ENCODE data around the gene TWF2.
"Not testable (repeated sequence)": the region's sequence is repeated elsewhere in the genome, so short reads cannot be mapped to it uniquely, and the experiment has no call there.

The TWF2 gene
- long read RNA-seq, donor 1, transcript TWF2-201 (9 exons, 1,718 nt): major isoform, 31 of 31 reads
- long read RNA-seq, donor 1, partial matches to known transcripts: 0 of 31 reads
- long read RNA-seq, donor 1, other reads (novel, unspliced or antisense): 0 of 31 reads
- long read RNA-seq, donor 2, transcript TWF2-201 (9 exons, 1,718 nt): major isoform, 6 of 12 reads
- long read RNA-seq, donor 2, partial matches to known transcripts: 6 of 12 reads
- long read RNA-seq, donor 2, other reads (novel, unspliced or antisense): 0 of 12 reads
- long read RNA-seq, donor 3, transcript TWF2-201 (9 exons, 1,718 nt): major isoform, 12 of 12 reads
- long read RNA-seq, donor 3, partial matches to known transcripts: 0 of 12 reads
- long read RNA-seq, donor 3, other reads (novel, unspliced or antisense): 0 of 12 reads
- long read RNA-seq, donor 4, transcript TWF2-201 (9 exons, 1,718 nt): major isoform, 10 of 10 reads
- long read RNA-seq, donor 4, partial matches to known transcripts: 0 of 10 reads
- long read RNA-seq, donor 4, other reads (novel, unspliced or antisense): 0 of 10 reads
- long read RNA-seq, donor 5, transcript TWF2-201 (9 exons, 1,718 nt): major isoform, 18 of 49 reads
- long read RNA-seq, donor 5, partial matches to known transcripts: 31 of 49 reads
- long read RNA-seq, donor 5, other reads (novel, unspliced or antisense): 0 of 49 reads
- long read RNA-seq, donor 6, transcript TWF2-201 (9 exons, 1,718 nt): major isoform, 13 of 18 reads
- long read RNA-seq, donor 6, partial matches to known transcripts: 5 of 18 reads
- long read RNA-seq, donor 6, other reads (novel, unspliced or antisense): 0 of 18 reads
- long read RNA-seq, donor 7, transcript TWF2-201 (9 exons, 1,718 nt): major isoform, 29 of 35 reads
- long read RNA-seq, donor 7, partial matches to known transcripts: 6 of 35 reads
- long read RNA-seq, donor 7, other reads (novel, unspliced or antisense): 0 of 35 reads
- long read RNA-seq, donor 8, transcript TWF2-201 (9 exons, 1,718 nt): major isoform, 34 of 34 reads
- long read RNA-seq, donor 8, partial matches to known transcripts: 0 of 34 reads
- long read RNA-seq, donor 8, other reads (novel, unspliced or antisense): 0 of 34 reads

DNA sequence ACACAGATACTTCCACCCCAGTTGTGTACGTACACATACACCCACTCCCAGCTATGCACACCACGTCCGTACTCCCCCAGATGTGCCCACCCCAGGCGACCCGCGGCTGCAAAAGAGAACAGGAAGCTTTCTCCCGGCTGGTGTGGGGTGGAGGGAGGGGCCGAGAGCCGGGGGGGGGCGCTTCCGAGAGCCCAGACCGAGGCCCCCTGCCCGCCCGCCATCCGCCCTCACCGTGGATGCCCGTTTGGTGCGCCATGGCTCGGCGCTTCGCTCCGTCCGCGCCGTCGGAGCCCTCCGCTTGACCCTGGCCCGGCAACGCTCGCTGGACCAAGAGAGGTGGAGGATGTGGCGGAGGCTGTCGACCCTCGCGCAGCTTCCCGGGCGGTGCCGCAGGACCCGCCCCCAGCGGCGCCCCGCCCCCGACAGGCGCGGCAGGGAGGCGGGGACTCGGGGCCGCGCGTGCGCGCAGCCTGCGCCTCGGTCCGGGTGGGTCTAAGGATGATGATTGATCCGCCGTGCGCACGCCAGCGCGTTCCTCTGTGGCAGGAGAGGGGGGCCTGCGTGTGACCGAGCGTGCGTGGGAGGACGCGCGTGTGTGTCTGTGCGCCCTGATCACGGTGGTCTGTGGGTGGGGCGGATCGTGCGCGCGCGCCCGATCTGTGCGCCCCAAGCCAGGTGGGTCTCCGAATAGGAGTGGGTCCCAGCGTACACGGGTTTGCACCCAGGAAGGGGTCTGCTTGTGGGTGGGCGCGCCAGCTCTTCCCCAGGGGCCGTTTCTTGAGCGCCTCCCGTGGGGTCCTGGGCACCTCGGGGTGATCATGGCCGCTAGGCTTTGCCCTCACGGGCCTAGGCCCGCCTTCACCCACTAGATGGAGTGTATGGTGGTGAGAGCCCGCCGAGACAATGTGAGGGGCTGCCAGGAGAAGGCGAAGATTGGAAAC, at the start of gene TWF2:
Gene TWF2, minus strand, starts transcription at position 398 of the 941 bp plus-strand sequence. Its CDS starts 142 bp downstream, at position 256.
- peak; percentile 92 for DNase-seq

DNA sequence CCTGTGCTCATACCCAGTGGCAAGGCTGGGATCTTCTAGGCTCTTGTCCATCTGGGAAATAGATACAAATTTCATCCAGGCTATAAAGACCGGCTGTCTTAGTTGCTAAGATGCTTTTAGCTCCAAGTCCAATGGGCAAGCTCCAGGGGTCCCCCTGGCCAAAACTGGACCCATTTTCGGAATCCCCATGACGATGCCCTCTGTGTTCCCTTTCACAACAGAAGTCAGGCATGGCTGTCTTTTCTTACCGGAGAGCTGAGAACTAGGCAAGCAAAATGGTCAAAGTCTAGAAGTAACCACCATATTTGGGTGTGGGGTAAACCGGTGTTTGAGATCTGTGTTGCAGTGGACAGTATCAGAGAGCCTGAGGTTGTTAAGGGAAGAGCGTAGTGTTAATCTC, 49.7 kb upstream of the TWF2 start:
- no peak for DNase-seq

GRCh38 chr3:52286777-52287110, 47.8 kb upstream of the TWF2 start:
- no peak for DNase-seq

DNA sequence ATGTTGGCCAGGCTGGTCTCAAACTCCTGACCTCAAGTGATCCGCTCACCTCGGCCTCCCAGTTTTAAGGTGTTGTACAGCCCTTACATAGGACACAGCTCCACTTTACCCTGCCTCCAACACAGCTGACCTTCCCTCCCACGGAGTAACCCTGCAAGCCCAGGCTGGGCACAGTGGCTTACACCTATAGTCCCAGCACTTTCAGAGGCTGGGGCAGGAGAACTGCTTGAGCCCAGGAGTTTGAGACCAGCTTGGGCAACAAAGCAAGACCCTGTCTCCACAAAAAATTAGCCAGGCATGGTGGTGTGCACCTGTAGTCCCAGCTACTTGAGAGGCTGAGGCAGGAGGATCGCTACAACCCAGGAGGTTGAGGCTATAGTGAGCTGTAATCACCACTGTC, 45.1 kb upstream of the TWF2 start:
- DNase-seq: not testable (repeated sequence)

- DNase-seq: no peak
Observed at GRCh38 chr3:52283306-52283705, 44.3 kb upstream of the TWF2 start.

GRCh38 chr3:52281981-52282801, 43.2 kb upstream of the TWF2 start:
- DNase-seq: peak; percentile 13

- DNase-seq: peak; percentile 35
Observed at GRCh38 chr3:52280050-52280461, 41.1 kb upstream of the TWF2 start.

- DNase-seq: peak; percentile 23
Observed at GRCh38 chr3:52279596-52279995, 40.6 kb upstream of the TWF2 start.

GRCh38 chr3:52278510-52279069, 39.6 kb upstream of the TWF2 start, which contains the start of gene WDR82:
TSS of gene WDR82 (minus strand) at chr3:52278649. CDS start at chr3:52278361, 288 bp downstream.
- peak; percentile 88 for DNase-seq

DNA sequence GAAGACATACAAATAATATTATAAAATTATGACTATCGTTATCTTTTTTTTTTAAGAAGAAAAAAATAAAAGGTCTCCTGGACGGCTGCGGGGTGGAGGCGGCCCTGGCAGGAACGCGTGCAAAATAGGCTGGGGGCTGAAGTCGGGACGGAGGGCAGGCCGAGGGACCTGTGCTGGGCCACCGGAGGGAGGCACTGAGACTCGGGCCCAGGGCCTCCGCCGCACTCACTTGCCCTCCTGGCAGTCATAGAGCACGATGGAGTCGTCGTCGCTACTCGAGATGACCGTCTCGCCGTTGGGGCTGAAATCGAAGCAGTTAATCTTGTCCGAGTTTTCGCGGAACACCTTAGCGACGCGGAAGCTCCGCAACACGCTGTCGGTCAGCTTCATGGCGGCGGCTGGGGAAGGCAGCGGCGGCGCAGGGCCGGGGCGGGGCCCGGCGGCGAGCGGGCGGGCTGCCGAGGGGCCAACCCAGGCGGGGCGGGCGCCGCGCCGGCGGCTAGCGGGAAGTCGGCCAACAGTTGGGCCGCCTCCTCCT, 39.1 kb upstream of the TWF2 start:
- peak; percentile 99 for DNase-seq

DNA sequence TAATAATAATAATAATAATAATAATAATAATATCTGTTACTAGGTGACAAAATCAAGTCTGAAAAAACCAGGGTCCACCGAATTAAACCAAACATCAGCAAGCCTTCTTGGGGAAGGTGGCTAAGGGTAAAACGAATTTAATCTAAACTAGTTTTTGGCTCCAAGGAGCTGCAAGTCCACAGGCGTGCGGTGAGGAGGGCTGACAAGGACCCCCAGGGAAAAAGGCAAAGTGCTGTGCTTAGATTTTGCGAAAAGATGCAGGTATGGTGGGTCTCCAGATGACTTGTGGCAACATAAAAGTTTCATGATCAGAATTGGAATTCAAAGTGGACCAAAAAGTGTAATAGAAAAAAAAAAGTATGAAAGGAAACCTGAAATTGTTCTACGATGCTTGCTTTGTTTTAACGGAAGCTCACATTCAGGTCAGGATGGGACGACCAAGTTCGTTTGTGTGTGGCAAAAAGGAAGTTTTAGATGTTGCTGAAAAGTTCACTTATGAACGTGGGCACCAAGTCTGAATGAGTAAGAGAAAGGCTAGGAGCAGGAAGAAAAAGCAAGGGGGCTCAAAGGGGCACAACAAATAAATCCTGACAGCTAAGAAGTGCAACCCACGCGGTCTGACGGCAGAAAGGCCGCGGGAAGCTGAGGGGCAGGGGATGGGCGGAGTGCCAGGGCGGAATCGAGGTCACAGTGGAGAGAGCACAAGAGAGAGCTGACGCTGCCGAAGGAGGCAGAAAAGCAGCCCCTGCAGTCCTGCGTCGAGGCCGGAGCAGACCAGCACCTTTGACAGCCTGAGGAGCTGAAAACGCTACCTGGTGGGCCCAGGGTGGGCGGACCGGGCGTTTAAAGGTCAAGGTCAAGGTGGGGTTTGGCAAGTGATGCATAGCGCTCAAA, 38.4 kb upstream of the TWF2 start:
- DNase-seq: no peak

- DNase-seq: not testable (repeated sequence)
Observed at GRCh38 chr3:52274781-52275180, 35.8 kb upstream of the TWF2 start.

- no peak for DNase-seq
Observed at GRCh38 chr3:52272831-52273230, 33.9 kb upstream of the TWF2 start.

- DNase-seq: not testable (repeated sequence)
Observed at GRCh38 chr3:52272172-52272571, 33.2 kb upstream of the TWF2 start.

DNA sequence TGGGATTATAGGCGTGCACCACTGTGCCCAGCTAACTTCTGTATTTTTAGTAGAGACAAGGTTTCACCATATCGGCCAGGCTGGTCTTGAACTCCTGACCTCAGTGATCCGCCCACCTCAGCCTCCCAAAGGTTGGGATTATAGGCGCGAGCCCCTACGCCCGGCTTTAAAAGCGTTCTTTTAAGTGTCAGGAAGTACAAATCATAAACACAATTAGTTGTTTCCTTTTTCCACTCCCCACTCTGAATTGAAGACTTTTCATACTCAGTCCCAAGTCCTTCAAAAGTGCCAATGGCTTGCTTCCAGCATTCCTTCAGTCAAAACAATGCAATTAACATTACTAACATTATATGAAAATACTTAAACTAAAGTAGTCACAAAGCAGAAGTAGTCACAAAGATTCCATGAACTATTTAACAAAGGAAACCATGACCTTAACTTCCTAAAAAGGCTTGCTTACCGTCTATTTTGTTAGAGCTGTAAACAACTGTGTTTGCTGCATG, 31.3 kb upstream of the TWF2 start:
- DNase-seq: no peak

GRCh38 chr3:52269776-52270175, 30.8 kb upstream of the TWF2 start:
- DNase-seq: no peak

GRCh38 chr3:52268036-52268435, 29.1 kb upstream of the TWF2 start:
- no peak for DNase-seq

DNA sequence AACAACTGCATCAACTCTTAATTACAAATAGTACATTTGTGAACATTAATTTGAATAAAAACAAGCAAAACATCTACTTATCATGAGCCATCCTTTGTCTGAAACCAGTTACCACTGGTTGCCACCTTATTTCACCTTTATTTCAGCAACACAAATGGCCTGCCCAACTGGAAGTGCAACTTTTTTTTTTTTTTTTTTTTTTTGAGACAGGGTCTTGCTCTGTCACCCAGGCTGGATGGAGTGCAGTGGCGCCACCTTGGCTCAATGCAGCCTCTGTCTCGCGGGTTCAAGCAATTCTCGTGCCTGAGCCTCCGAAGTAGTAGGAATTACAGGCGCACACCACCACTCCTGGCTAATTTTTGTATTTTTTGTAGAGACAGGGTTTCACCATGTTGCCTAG, 26.4 kb upstream of the TWF2 start:
- DNase-seq: no peak

GRCh38 chr3:52262447-52262846, 23.5 kb upstream of the TWF2 start:
- DNase-seq: no peak
